Brain microvascular endothelial cell (primary cell): ENCODE measurements around the gene CCL19.
A peak's percentile ranks its signal among the peaks of the same experiment; 100 is the strongest.

ENCODE experiments used
- DNase-seq: peaks from one replicate; pipeline ENCODE4 v3.0.0-alpha.2; 2020
- H3K27ac ChIP-seq: fragments of 250-450 bp; sonication (Bioruptor Pico); 2 replicates; pipeline ENCODE4 v1.5.1; 2020; ENCODE audit warnings: mild to moderate bottlenecking, moderate library complexity
- H3K27me3 ChIP-seq: fragments of 250-450 bp; sonication (Bioruptor Pico); replicated peaks from 2 replicates; pipeline ENCODE4 v1.5.1; 2020; ENCODE audit warnings: mild to moderate bottlenecking
- H3K36me3 ChIP-seq: fragments of 250-450 bp; sonication (Bioruptor Pico); replicated peaks from 2 replicates; pipeline ENCODE4 v1.5.1; 2020; ENCODE audit warnings: mild to moderate bottlenecking
- H3K4me3 ChIP-seq: 2 replicates; pipeline ENCODE4 v1.5.1; 2011; ENCODE audit warnings: low read depth, mild to moderate bottlenecking, control low read depth, low read length, moderate library complexity
- in situ Hi-C: cut with HindIII; loops from 2 replicates; pipeline ENCODE4 v1.10.0; 2017; ENCODE audit warnings: low sequenced_read_pairs, low pct_ligation_motif_present
- TF ChIP-seq, protein P1 (sequence below): IDR thresholded peaks from 2 replicates; pipeline ENCODE4 v1.5.1; 2011; ENCODE audit warnings: low read depth, mild to moderate bottlenecking, moderate library complexity, low read length, control low read depth, inconsistent platforms; ENCODE audit errors: missing control alignments

Gene CCL19

DNA sequence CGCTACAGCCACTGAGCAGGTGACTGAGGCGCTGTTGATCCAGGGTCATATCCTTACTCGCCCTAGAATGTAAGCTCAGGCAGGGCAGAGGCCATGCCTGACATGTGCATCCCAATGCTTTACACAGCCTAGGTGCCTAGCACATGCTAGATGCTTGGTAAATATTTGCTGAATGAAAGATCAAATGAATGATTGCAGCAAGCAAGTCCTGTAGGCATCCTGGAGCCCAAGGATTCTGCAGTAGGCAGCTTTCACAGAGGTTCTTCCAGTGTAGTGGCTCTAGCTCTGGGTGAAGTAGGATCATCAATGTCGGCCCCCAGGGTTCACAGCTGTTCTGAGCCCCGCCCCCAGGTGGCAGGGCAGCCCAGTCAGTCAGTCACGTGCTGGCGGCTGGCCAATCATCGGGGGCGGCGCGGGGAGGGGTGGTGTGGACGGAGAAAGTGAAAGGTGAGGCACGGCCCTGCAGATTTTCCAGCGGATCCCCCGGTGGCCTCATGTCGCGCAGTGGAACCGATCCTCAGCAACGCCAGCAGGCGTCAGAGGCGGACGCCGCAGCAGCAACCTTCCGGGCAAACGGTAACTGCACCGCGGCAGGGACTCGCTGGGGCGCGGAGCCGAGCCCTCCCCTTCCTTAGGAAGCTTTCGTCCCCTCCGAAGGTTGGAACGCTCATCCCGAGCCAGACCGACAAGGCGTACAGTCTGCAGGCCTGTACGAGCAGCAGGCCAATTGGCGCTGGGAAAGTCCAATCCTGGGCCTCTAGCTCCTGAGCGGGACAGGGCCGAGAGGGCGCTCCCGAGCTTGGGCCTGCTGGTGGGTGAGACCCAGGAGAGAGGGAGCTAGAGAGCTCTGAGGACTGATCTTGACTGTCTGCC, 44.6 kb downstream of the CCL19 start, which contains the start of gene GALT:
TSS of gene GALT (plus strand) at position 465 of the 873 bp plus-strand sequence. CDS start at position 495, 30 bp downstream.
- in situ Hi-C loops, result no loop called here
- H3K27ac ChIP-seq, result peak within 1 kb of the TSS; percentile 43
- TF ChIP-seq, protein P1, sequence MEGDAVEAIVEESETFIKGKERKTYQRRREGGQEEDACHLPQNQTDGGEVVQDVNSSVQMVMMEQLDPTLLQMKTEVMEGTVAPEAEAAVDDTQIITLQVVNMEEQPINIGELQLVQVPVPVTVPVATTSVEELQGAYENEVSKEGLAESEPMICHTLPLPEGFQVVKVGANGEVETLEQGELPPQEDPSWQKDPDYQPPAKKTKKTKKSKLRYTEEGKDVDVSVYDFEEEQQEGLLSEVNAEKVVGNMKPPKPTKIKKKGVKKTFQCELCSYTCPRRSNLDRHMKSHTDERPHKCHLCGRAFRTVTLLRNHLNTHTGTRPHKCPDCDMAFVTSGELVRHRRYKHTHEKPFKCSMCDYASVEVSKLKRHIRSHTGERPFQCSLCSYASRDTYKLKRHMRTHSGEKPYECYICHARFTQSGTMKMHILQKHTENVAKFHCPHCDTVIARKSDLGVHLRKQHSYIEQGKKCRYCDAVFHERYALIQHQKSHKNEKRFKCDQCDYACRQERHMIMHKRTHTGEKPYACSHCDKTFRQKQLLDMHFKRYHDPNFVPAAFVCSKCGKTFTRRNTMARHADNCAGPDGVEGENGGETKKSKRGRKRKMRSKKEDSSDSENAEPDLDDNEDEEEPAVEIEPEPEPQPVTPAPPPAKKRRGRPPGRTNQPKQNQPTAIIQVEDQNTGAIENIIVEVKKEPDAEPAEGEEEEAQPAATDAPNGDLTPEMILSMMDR, result peak; percentile 68

DNA sequence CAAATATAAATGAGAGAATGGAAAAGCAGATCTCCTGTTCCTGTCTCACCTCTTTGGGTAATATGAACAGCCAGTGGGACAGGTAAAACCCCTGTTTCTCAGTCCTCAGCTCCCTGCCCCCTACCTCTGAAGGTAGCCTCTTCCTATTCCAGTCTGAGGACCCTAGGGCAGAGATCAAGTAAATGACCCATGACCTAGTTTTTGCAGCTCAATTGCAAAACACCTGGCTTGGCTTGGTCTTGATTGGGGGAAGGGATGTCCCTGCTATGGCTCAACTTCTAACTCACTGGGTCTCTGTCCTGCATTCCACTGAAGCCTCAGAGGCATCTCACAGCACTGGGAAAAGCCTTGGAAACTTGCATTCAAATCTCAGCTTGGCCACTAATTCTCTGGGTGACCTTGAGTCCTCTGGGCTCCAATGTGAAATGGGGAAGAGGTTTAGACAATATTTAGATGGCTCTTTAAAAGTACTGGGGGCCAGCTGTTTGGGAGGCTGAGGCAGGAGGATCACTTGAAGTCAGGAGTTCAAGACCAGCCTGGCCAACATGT, 46.2 kb downstream of the CCL19 start:
- no peak for DNase-seq
- Histone ChIP-seq H3K27ac (no peak overlapping the region), H3K36me3 (peaks cover 10% of the 10 kb centered on the region), H3K4me3 (no peak overlapping the region), H3K27me3 (no peaks in the 10 kb centered on the region)
- TF ChIP-seq, protein P1, result no peak
- in situ Hi-C loops, result no loop called here

More for the DNA sequence above, 44.6 kb downstream of the CCL19 start, which contains the start of gene GALT:
- Histone ChIP-seq H3K4me3 (peak within 1 kb of the TSS; percentile 67), H3K36me3 (peaks cover 10% of the 10 kb centered on the region), H3K27me3 (no peaks in the 10 kb centered on the region)
- peak; percentile 76 for DNase-seq

DNA sequence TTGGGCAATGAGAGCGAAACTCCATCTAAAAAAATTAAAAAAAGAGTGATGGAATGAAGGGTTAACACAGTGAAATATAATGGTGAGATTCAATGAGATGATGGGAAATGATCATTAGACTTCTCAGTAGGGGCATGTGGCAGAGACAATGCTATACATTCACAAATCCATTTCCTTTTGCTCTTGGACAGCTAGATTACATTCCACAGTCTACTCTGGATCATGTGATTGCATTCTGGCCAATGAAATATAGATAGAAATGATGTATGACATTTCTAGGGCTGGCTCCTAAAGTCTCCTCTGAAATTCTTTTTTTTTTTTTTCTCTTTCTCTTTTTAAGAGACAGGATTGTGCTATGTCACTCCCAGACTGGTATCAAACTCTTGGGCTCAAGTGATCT, 48.4 kb downstream of the CCL19 start:
- Histone ChIP-seq H3K27ac (no peak overlapping the region), H3K36me3 (no peaks in the 10 kb centered on the region), H3K4me3 (no peak overlapping the region), H3K27me3 (no peaks in the 10 kb centered on the region)
- in situ Hi-C loops, result no loop called here
- TF ChIP-seq, protein P1, result no peak
- DNase-seq, result no peak
